HCT116 (cell line): Measurements from ENCODE around the gene CPED1. TPM values are rescaled to one million over a fixed set of nuclear protein-coding genes. Genes with fewer than 3 reads are reported as not detected.

Source experiments
- ATAC-seq: fragments of 200-7000 bp; cut with Tn5 transposase; 2 replicates; pipeline ENCODE4 v1.9.1; 2020; ENCODE audit warnings: mild to moderate bottlenecking, moderate library complexity
- BruUV-seq: library from RNA; stranded (reverse); fragments of 400-500 nt; replicated peaks from 2 replicates; lab custom pipeline; 2021; lab: Mats Ljungman, UMichigan
- CTCF ChIA-PET: fragments of 300-600 bp; sonication (Branson Sonifier 250); formaldehyde crosslinking; loops from one replicate; lab custom pipeline; 2021; ENCODE audit warnings: antibody characterized with exemption; lab: Charles Lee
- POLR2A ChIA-PET: fragments of 300-600, 350-600 bp; sonication (Branson Sonifier 250); formaldehyde crosslinking; loops from one replicate; lab custom pipeline; 2021; ENCODE audit warnings: antibody characterized with exemption; lab: Charles Lee
- RAD21 ChIA-PET, 2 experiments: fragments of 300-600 bp; sonication (Branson Sonifier 250); formaldehyde crosslinking; loops; one replicate each; lab custom pipeline; 2023; ENCODE audit warnings: low total read pairs in 2 of 2; ENCODE audit not compliant: uncharacterized antibody in 2 of 2, unreplicated experiment in 2 of 2, low non-redundant PET in 1 of 2; lab: Charles Lee
- DNase-seq: peaks from one replicate; pipeline ENCODE4 v3.0.0-alpha.2; 2010; ENCODE audit warnings: low read depth, low spot score
- H2AFZ ChIP-seq: fragments of 200-600 bp; shearing (Covaris generic), sonication (generic); 2 replicates; pipeline ENCODE4 v1.6.1; 2017; ENCODE audit warnings: low read depth, mixed run types, mixed read lengths, antibody characterized with exemption, low read length; ENCODE audit not compliant: poor library complexity, severe bottlenecking
- H3K27ac ChIP-seq: 2 replicates; pipeline ENCODE4 v1.5.1; 2012; ENCODE audit warnings: low read depth, low read length
- H3K27me3 ChIP-seq: fragments of 200-600 bp; sonication (generic); 2 replicates; pipeline ENCODE4 v1.6.1; 2016; ENCODE audit warnings: mixed run types, low read length, mixed read lengths; ENCODE audit not compliant: insufficient read depth
- H3K36me3 ChIP-seq, 2 experiments: fragments of 200-500 bp in 1 of 2; fragments of 200-600 bp in 1 of 2; sonication (Bioruptor generic) in 1 of 2; sonication (generic) in 1 of 2; 2 replicates each; pipeline versions ENCODE4 v1.5.1 to v1.6.1; 2014 to 2016; ENCODE audit warnings: low read length in 2 of 2, inconsistent platforms in 1 of 2, mixed read lengths in 1 of 2, mixed run types in 1 of 2; ENCODE audit not compliant: insufficient read depth in 2 of 2, control insufficient read depth in 1 of 2
- H3K4me1 ChIP-seq, 2 experiments: fragments of 200-600 bp in 1 of 2; sonication (generic) in 1 of 2; 2 replicates each; pipeline versions ENCODE4 v1.5.1 to v1.6.1; 2012 to 2017; ENCODE audit warnings: low read length in 2 of 2, inconsistent platforms in 1 of 2, mild to moderate bottlenecking in 1 of 2, mixed read lengths in 1 of 2, mixed run types in 1 of 2, moderate library complexity in 1 of 2; ENCODE audit not compliant: insufficient read depth in 2 of 2, control insufficient read depth in 1 of 2
- H3K4me2 ChIP-seq: fragments of 200-600 bp; sonication (generic); 2 replicates; pipeline ENCODE4 v1.6.1; 2017; ENCODE audit warnings: mixed run types, low read length, mixed read lengths
- H3K4me3 ChIP-seq, 2 experiments: fragments of 200-600 bp in 1 of 2; sonication (generic) in 1 of 2; replicated peaks in 1 of 2; 2 replicates each; pipeline ENCODE4 v1.5.1; 2011 to 2016; ENCODE audit warnings: low read length in 2 of 2, control low read depth in 1 of 2, low read depth in 1 of 2, mild to moderate bottlenecking in 1 of 2, mixed read lengths in 1 of 2, mixed run types in 1 of 2
- H3K79me2 ChIP-seq: fragments of 200-600 bp; sonication (generic); 2 replicates; pipeline ENCODE4 v1.6.1; 2017; ENCODE audit warnings: mild to moderate bottlenecking, mixed run types, low read length, moderate library complexity, mixed read lengths; ENCODE audit not compliant: insufficient read depth
- H3K9ac ChIP-seq: fragments of 200-600 bp; sonication (generic); 2 replicates; pipeline ENCODE4 v1.6.1; 2016; ENCODE audit warnings: low read length, mixed read lengths
- H3K9me2 ChIP-seq: fragments of 200-600 bp; sonication (generic), shearing (Covaris generic); 2 replicates; pipeline ENCODE4 v1.6.1; 2017; ENCODE audit warnings: mixed run types, mild to moderate bottlenecking, moderate library complexity; ENCODE audit not compliant: insufficient read depth
- H3K9me3 ChIP-seq, 2 experiments: fragments of 200-500 bp in 1 of 2; fragments of 200-600 bp in 1 of 2; sonication (Bioruptor generic) in 1 of 2; sonication (generic) in 1 of 2; 2 replicates each; pipeline ENCODE4 v1.6.1; 2014 to 2017; ENCODE audit warnings: low read length in 2 of 2, mixed read lengths in 2 of 2, inconsistent platforms in 1 of 2, low read depth in 1 of 2, mild to moderate bottlenecking in 1 of 2, mixed run types in 1 of 2, moderate library complexity in 1 of 2; ENCODE audit not compliant: control insufficient read depth in 1 of 2, insufficient read depth in 1 of 2
- H4K20me1 ChIP-seq: fragments of 200-600 bp; sonication (generic), shearing (Covaris generic); 2 replicates; pipeline ENCODE4 v1.6.1; 2017; ENCODE audit warnings: mixed run types, mild to moderate bottlenecking, moderate library complexity; ENCODE audit not compliant: insufficient read depth
- EGR1 ChIP-seq: IDR thresholded peaks from 2 replicates; pipeline ENCODE4 v1.6.1; 2012; ENCODE audit warnings: low read depth
- JUND ChIP-seq: IDR thresholded peaks from 2 replicates; pipeline ENCODE4 v1.6.1; 2012
- POLR2A ChIP-seq: IDR thresholded peaks from 2 replicates; pipeline ENCODE4 v1.7.0; 2011; ENCODE audit warnings: borderline replicate concordance; ENCODE audit not compliant: insufficient read depth, insufficient read length; ENCODE audit errors: extremely low read depth
- REST ChIP-seq: IDR thresholded peaks from 2 replicates; pipeline ENCODE4 v1.6.1; 2012; ENCODE audit warnings: low read depth
- SIN3A ChIP-seq: IDR thresholded peaks from 2 replicates; pipeline ENCODE4 v1.6.1; 2012; ENCODE audit warnings: low read depth
- SRF ChIP-seq: IDR thresholded peaks from 2 replicates; pipeline ENCODE4 v1.6.1; 2012; ENCODE audit warnings: low read depth
- intact Hi-C: fragments of 100-400 bp; cut with micrococcal nuclease; formaldehyde crosslinking; loops from 2 replicates; pipeline ENCODE4 v1.10.0; 2022
- total RNA-seq: library from RNA; stranded (reverse); gene quantifications from one replicate; pipeline ENCODE4 v1.2.1, GENCODE V29; 2021; ENCODE audit not compliant: unreplicated experiment

CPED1 gene
- total RNA-seq, 1 experiment from 2014 or later: 1.2 TPM

GRCh38 chr7:121006711-121007315 lies 18.3 kb downstream of the CPED1 start:
- no TSS peak for BruUV-seq
- ATAC-seq: no peak
- POLR2A ChIA-PET: no interaction called here
- Histone ChIP-seq H3K27me3 (no peaks in the 10 kb centered on the region), H2AFZ (no peak overlapping the region), H3K9me2 (no peaks in the 10 kb centered on the region), H3K9me3 (no peaks in the 10 kb centered on the region), H3K79me2 (no peaks in the 10 kb centered on the region), H3K27ac (no peak overlapping the region), H3K4me1 (no peaks in the 10 kb centered on the region), H4K20me1 (no peaks in the 10 kb centered on the region), H3K4me2 (no peak overlapping the region), H3K36me3 (no peaks in the 10 kb centered on the region), H3K4me3 (no peak overlapping the region), H3K9ac (no peak overlapping the region)
- intact Hi-C loops: no loop called here
- CTCF ChIA-PET: no interaction called here
- TF ChIP-seq EGR1 (no peak), JUND (no peak), REST (no peak), POLR2A (no peak)
- RAD21 ChIA-PET: no interaction called here
- DNase-seq: no peak

GRCh38 chr7:121008816-121009215 lies 20.3 kb downstream of the CPED1 start:
- H3K9me2 ChIP-seq: no peaks in the 10 kb centered on the region
- ChIA-PET RAD21 (no interaction called here), POLR2A (interaction anchor here (0.7 kb wide), 1 partner anchor 19 kb away, joined by 4 read pairs; no protein-coding TSS in a partner anchor), CTCF (no interaction called here)
- H3K27me3 ChIP-seq: no peaks in the 10 kb centered on the region
- no peak overlapping the region for H2AFZ ChIP-seq
- H3K27ac ChIP-seq: no peak overlapping the region
- no TSS peak for BruUV-seq
- no peak overlapping the region for H3K4me2 ChIP-seq
- no peak overlapping the region for H3K4me3 ChIP-seq
- DNase-seq (no peak), ATAC-seq (no peak)
- no peaks in the 10 kb centered on the region for H3K4me1 ChIP-seq
- no peaks in the 10 kb centered on the region for H3K36me3 ChIP-seq
- no peaks in the 10 kb centered on the region for H4K20me1 ChIP-seq
- intact Hi-C loops: no loop called here
- no peaks in the 10 kb centered on the region for H3K9me3 ChIP-seq
- TF ChIP-seq POLR2A: no peak
- TF ChIP-seq SIN3A: no peak
- TF ChIP-seq SRF: no peak
- TF ChIP-seq JUND: no peak
- TF ChIP-seq, all 23 proteins: peak for 0
- H3K79me2 ChIP-seq: no peaks in the 10 kb centered on the region
- H3K9ac ChIP-seq: no peak overlapping the region
